Measurements from ENCODE around the gene TRMU. TPM values are rescaled to one million over a fixed set of nuclear protein-coding genes. Genes with fewer than 3 reads are reported as not detected.
A peak's percentile ranks its signal among the peaks of the same experiment; 100 is the strongest.

Gene TRMU
- total RNA-seq, 1 donor from 2014 or later = 70.1 TPM

GRCh38 chr22:46373921-46374662 lies 38.6 kb downstream of the TRMU start:
- Mint-ChIP-seq H3K9me3 (peaks cover 22% of the 10 kb centered on the region), H3K4me1 (peaks cover 35% of the 10 kb centered on the region), H3K27ac (no peak overlapping the region), H3K4me3 (no peak overlapping the region), H3K36me3 (peaks cover 38% of the 10 kb centered on the region), H3K27me3 (ENCODE audit: insufficient read depth, low read depth) (peaks cover 11% of the 10 kb centered on the region)
- TF ChIP-seq CTCF (IDR thresholded peaks at IDR 0.05) (no peak), EZH2phosphoT487 (IDR thresholded peaks at IDR 0.05) (no peak)
- Histone ChIP-seq H3K36me3 (peaks cover 6% of the 10 kb centered on the region), H3K4me3 (no peak overlapping the region), H3K4me2 (no peak overlapping the region), H3K9ac (no peak overlapping the region), H3K9me3 (ENCODE audit: low read depth) (peaks cover 5% of the 10 kb centered on the region), H3K79me2 (ENCODE audit: low read depth) (no peaks in the 10 kb centered on the region), H3K27ac (no peak overlapping the region), H4K20me1 (ENCODE audit: low read depth) (peaks cover 23% of the 10 kb centered on the region), H2AFZ (replicated peaks) (no peak overlapping the region), H3K27me3 (peaks cover 11% of the 10 kb centered on the region), H3K4me1 (peaks cover 22% of the 10 kb centered on the region), H3F3A (ENCODE audit: low read depth) (peaks cover 26% of the 10 kb centered on the region)
- DNase-seq (ENCODE audit: low spot score) = no peak

GRCh38 chr22:46374663-46375474 lies 39.4 kb downstream of the TRMU start:
- Histone ChIP-seq H3K27ac (no peak overlapping the region), H2AFZ (replicated peaks) (no peak overlapping the region), H3K9ac (no peak overlapping the region), H3K36me3 (peaks cover 6% of the 10 kb centered on the region), H3K27me3 (peaks cover 19% of the 10 kb centered on the region), H3F3A (ENCODE audit: low read depth) (peaks cover 29% of the 10 kb centered on the region), H3K79me2 (ENCODE audit: low read depth) (no peaks in the 10 kb centered on the region), H3K4me2 (no peak overlapping the region), H4K20me1 (ENCODE audit: low read depth) (peaks cover 31% of the 10 kb centered on the region), H3K9me3 (ENCODE audit: low read depth) (peaks cover 5% of the 10 kb centered on the region), H3K4me3 (no peak overlapping the region), H3K4me1 (peaks cover 28% of the 10 kb centered on the region)
- Mint-ChIP-seq H3K27ac (no peak overlapping the region), H3K4me1 (peaks cover 43% of the 10 kb centered on the region), H3K27me3 (ENCODE audit: insufficient read depth, low read depth) (peaks cover 13% of the 10 kb centered on the region), H3K9me3 (peaks cover 22% of the 10 kb centered on the region), H3K36me3 (peaks cover 40% of the 10 kb centered on the region), H3K4me3 (no peak overlapping the region)
- no peak for DNase-seq (ENCODE audit: low spot score)
- TF ChIP-seq EZH2phosphoT487 (IDR thresholded peaks at IDR 0.05) = no peak
- no peak for TF ChIP-seq CTCF (IDR thresholded peaks at IDR 0.05)
- TF ChIP-seq EZH2 (IDR thresholded peaks at IDR 0.05) = no peak

GRCh38 chr22:46376111-46376510 lies 40.6 kb downstream of the TRMU start:
- Histone ChIP-seq H3K27ac (no peak overlapping the region), H3K79me2 (ENCODE audit: low read depth) (no peaks in the 10 kb centered on the region), H2AFZ (replicated peaks) (no peak overlapping the region), H3K4me3 (no peak overlapping the region), H3K27me3 (peaks cover 22% of the 10 kb centered on the region), H3K4me1 (peaks cover 28% of the 10 kb centered on the region), H3F3A (ENCODE audit: low read depth) (peaks cover 29% of the 10 kb centered on the region), H3K9me3 (ENCODE audit: low read depth) (peaks cover 5% of the 10 kb centered on the region), H3K4me2 (no peak overlapping the region), H3K36me3 (peaks cover 6% of the 10 kb centered on the region), H3K9ac (no peak overlapping the region), H4K20me1 (ENCODE audit: low read depth) (peaks cover 35% of the 10 kb centered on the region)
- peak overlapping the region; percentile 9 for H3K4me3 Mint-ChIP-seq
- no peak for DNase-seq (ENCODE audit: low spot score)
- peaks cover 22% of the 10 kb centered on the region for H3K9me3 Mint-ChIP-seq
- peaks cover 49% of the 10 kb centered on the region for H3K4me1 Mint-ChIP-seq
- peaks cover 46% of the 10 kb centered on the region for H3K36me3 Mint-ChIP-seq
- H3K27me3 Mint-ChIP-seq (ENCODE audit: insufficient read depth, low read depth) = peaks cover 13% of the 10 kb centered on the region
- no peak overlapping the region for H3K27ac Mint-ChIP-seq
- TF ChIP-seq CTCF (IDR thresholded peaks at IDR 0.05) = no peak
- no peak for TF ChIP-seq EZH2 (IDR thresholded peaks at IDR 0.05)

All from neural progenitor cell (in vitro differentiated cells).